K562 (cell line): Measurements from ENCODE around the gene TMEM204. TPM values are rescaled to one million over a fixed set of nuclear protein-coding genes. Genes with fewer than 3 reads are reported as not detected.

Experiments used
- ATAC-seq: fragments of 200-7000 bp; cut with Tn5 transposase; 3 replicates; pipeline ENCODE4 v1.9.1; 2020; ENCODE audit warnings: moderate library complexity
- BruUV-seq: library from RNA; stranded (reverse); fragments of 400-500 nt; replicated peaks from 2 replicates; lab custom pipeline; 2021; lab: Mats Ljungman, UMichigan
- CTCF ChIA-PET: fragments of 300-600 bp; formaldehyde crosslinking; extraction: SDS; loops from one replicate; lab custom pipeline; 2021; ENCODE audit warnings: low intra/inter-chr PET ratio; lab: Yijun Ruan, JAX
- POLR2A ChIA-PET: fragments of 300-600, 350-650 bp; sonication (Branson Sonifier 250); formaldehyde crosslinking; extraction: SDS; loops from one replicate; lab custom pipeline; 2021; ENCODE audit warnings: antibody characterized with exemption, inconsistent platforms; lab: Yijun Ruan, JAX
- DNase-seq, 4 experiments: peaks; one replicate each; pipeline versions ENCODE4 v3.0.0 to v3.0.0-alpha.2; 2011 to 2018; ENCODE audit warnings: low spot score in 3 of 4, mixed read lengths in 3 of 4; ENCODE audit errors: extremely low read depth in 1 of 4
- FAIRE-seq: peaks from 2 replicates; lab custom pipeline; 2011; peaks lifted over from hg19 to GRCh38; lab: Jason Lieb, UNC
- H2AFZ ChIP-seq: 2 replicates; pipeline ENCODE4 v1.6.0; 2011; ENCODE audit warnings: low read depth, low read length, control low read depth, inconsistent platforms
- H3K27ac ChIP-seq: fragments of 200-600 bp; 3 replicates; pipeline ENCODE4 v1.8.0; 2011; ENCODE audit warnings: low read depth, mild to moderate bottlenecking, control low read depth, inconsistent platforms, low read length, moderate library complexity, mixed read lengths; ENCODE audit errors: extremely low read depth
- H3K27me3 ChIP-seq, 2 experiments: fragments of 300-600 bp in 1 of 2; 2 replicates in 1 of 2; 3 replicates in 1 of 2; pipeline versions ENCODE4 v1.6.0 to v1.8.0; 2011; ENCODE audit warnings: inconsistent platforms in 2 of 2, low read length in 2 of 2, mild to moderate bottlenecking in 1 of 2, mixed read lengths in 1 of 2, moderate library complexity in 1 of 2; ENCODE audit not compliant: control insufficient read depth in 2 of 2, insufficient read depth in 2 of 2
- H3K36me3 ChIP-seq: fragments of 300-600 bp; 3 replicates; pipeline ENCODE4 v1.8.0; 2011; ENCODE audit warnings: mild to moderate bottlenecking, low read length, inconsistent platforms; ENCODE audit not compliant: control insufficient read depth, insufficient read depth
- H3K4me1 ChIP-seq, 2 experiments: fragments of 200-600 bp in 1 of 2; replicated peaks in 1 of 2; 2 replicates in 1 of 2; 3 replicates in 1 of 2; pipeline versions ENCODE4 v1.5.1 to v1.8.0; 2011; ENCODE audit warnings: inconsistent platforms in 2 of 2, low read length in 2 of 2, mild to moderate bottlenecking in 1 of 2, mixed read lengths in 1 of 2, moderate library complexity in 1 of 2; ENCODE audit not compliant: control insufficient read depth in 2 of 2, insufficient read depth in 2 of 2
- H3K4me2 ChIP-seq: 2 replicates; pipeline ENCODE4 v1.6.1; 2011; ENCODE audit warnings: low read length, control low read depth, inconsistent platforms, mixed read lengths; ENCODE audit not compliant: insufficient read depth
- H3K4me3 ChIP-seq: fragments of 200-600 bp; sonication (generic), shearing (Covaris generic); 2 replicates; pipeline ENCODE4 v1.5.1; 2016; ENCODE audit warnings: control low read depth, inconsistent platforms
- H3K79me2 ChIP-seq: fragments of 200-600 bp; 3 replicates; pipeline ENCODE4 v1.8.0; 2011; ENCODE audit warnings: low read length, inconsistent platforms; ENCODE audit not compliant: control insufficient read depth, insufficient read depth
- H3K9ac ChIP-seq, 2 experiments: 2 replicates each; pipeline versions ENCODE4 v1.6.0 to v1.6.1; 2011; ENCODE audit warnings: low read depth in 2 of 2, low read length in 2 of 2, control low read depth in 1 of 2, inconsistent platforms in 1 of 2, mild to moderate bottlenecking in 1 of 2, mixed read lengths in 1 of 2; ENCODE audit not compliant: insufficient read depth in 1 of 2
- H3K9me1 ChIP-seq: one replicate; pipeline ENCODE4 v1.6.0; 2011; ENCODE audit warnings: inconsistent platforms, mild to moderate bottlenecking, low read length, moderate library complexity; ENCODE audit not compliant: control insufficient read depth, insufficient read depth
- H3K9me3 ChIP-seq: replicated peaks from 2 replicates; pipeline ENCODE4 v1.5.1; 2011; ENCODE audit warnings: low read depth, low read length, inconsistent platforms; ENCODE audit not compliant: control insufficient read depth, insufficient read depth
- H4K20me1 ChIP-seq: replicated peaks from 2 replicates; pipeline ENCODE4 v1.6.1; 2011; ENCODE audit warnings: low read length, inconsistent platforms, mixed read lengths; ENCODE audit not compliant: control insufficient read depth, insufficient read depth
- ATF1 ChIP-seq, 2 experiments: fragments of 450-650 bp in 1 of 2; IDR thresholded peaks; 2 replicates each; pipeline ENCODE4 v1.6.1; 2016; ENCODE audit warnings: missing compliant biosample characterization in 1 of 2, missing genetic modification characterization in 1 of 2
- ATF4 ChIP-seq: fragments of 450-650 bp; formaldehyde crosslinking; IDR thresholded peaks from 2 replicates; pipeline ENCODE4 v1.4.0; 2022; ENCODE audit warnings: mild to moderate bottlenecking, moderate library complexity
- CCAR2 ChIP-seq: fragments of 200-400 bp; formaldehyde crosslinking; IDR thresholded peaks from 2 replicates; pipeline ENCODE4 v1.6.1; 2017; ENCODE audit warnings: mild to moderate bottlenecking, low read depth, low read length
- CTCF ChIP-seq, 3 experiments: IDR thresholded peaks in 2 of 3; conservative IDR thresholded peaks in 1 of 3; 2 replicates each; pipeline ENCODE4 v1.5.1; 2011 to 2012; ENCODE audit warnings: low read length in 3 of 3, mild to moderate bottlenecking in 3 of 3, control low read depth in 2 of 3, improper control_type of control experiment in 1 of 3, inconsistent platforms in 1 of 3, low read depth in 1 of 3, mixed read lengths in 1 of 3, moderate library complexity in 1 of 3; ENCODE audit not compliant: insufficient read depth in 2 of 3
- FOXP1 ChIP-seq: sonication (generic); formaldehyde crosslinking; IDR thresholded peaks from 2 replicates; pipeline ENCODE4 v1.8.0; 2022; ENCODE audit warnings: mild to moderate bottlenecking, missing genetic modification reagents
- HNRNPK ChIP-seq: fragments of 200-400 bp; formaldehyde crosslinking; IDR thresholded peaks from one replicate; pipeline ENCODE4 v1.6.1; 2018; ENCODE audit warnings: mild to moderate bottlenecking, low read depth, low read length; ENCODE audit not compliant: poor library complexity, severe bottlenecking
- MED1 ChIP-seq: sonication (generic); formaldehyde crosslinking; IDR thresholded peaks from 2 replicates; pipeline ENCODE4 v1.8.1; 2023; ENCODE audit warnings: missing genetic modification reagents, borderline replicate concordance
- NELFE ChIP-seq: IDR thresholded peaks from 2 replicates; pipeline ENCODE4 v1.6.1; 2011; ENCODE audit warnings: mild to moderate bottlenecking; ENCODE audit not compliant: insufficient read depth, insufficient read length
- PHF20 ChIP-seq: fragments of 450-650 bp; IDR thresholded peaks from 2 replicates; pipeline ENCODE4 v1.6.1; 2018; ENCODE audit not compliant: partially characterized antibody
- STAG1 ChIP-seq: sonication (generic); formaldehyde crosslinking; IDR thresholded peaks from 2 replicates; pipeline ENCODE4 v1.5.0; 2020; ENCODE audit warnings: missing genetic modification reagents, borderline replicate concordance
- WHSC1 ChIP-seq: IDR thresholded peaks from one replicate; pipeline ENCODE4 v1.6.1; 2012; ENCODE audit warnings: low read length, control low read depth, inconsistent platforms
- ZC3H4 ChIP-seq: sonication (generic); formaldehyde crosslinking; IDR thresholded peaks from 2 replicates; pipeline ENCODE4 v1.9.0; 2021; ENCODE audit warnings: missing genetic modification reagents, borderline replicate concordance
- ZNF212 ChIP-seq: fragments of 450-650 bp; formaldehyde crosslinking; IDR thresholded peaks from 2 replicates; pipeline ENCODE4 v1.4.0; 2020; ENCODE audit warnings: mild to moderate bottlenecking
- WGBS: fragments of 100-300 bp; shearing (Covaris generic); methylation state at CpG from one replicate; pipeline ENCODE4 v1.1.6; 2016; ENCODE audit warnings: low coverage, mixed read lengths; ENCODE audit not compliant: insufficient coverage; ENCODE audit errors: missing lambda C conversion rate; 5-methylcytosine and 5-hydroxymethylcytosine counted together
- in situ Hi-C: fragments of 300-500 bp; cut with MboI; formaldehyde crosslinking; loops from 4 replicates; pipeline ENCODE4 v1.15.0; 2018; ENCODE audit warnings: inconsistent platforms, mixed read lengths
- intact Hi-C: fragments of 100-400 bp; cut with micrococcal nuclease; formaldehyde crosslinking; loops from 2 replicates; pipeline ENCODE4 v1.14.2; 2022
- polyA plus RNA-seq, 8 experiments: library from polyadenylated mRNA; depleted of rRNA in 4 of 8; stranded (reverse) in 5 of 8; unstranded in 3 of 8; fragments of >200 nt; fragmentation: Nextera tagmentation in 2 of 8; fragmentation: Illumina TruSeq in 1 of 8; extraction: Ambion mirVana in 2 of 8; extraction: Trizol in 1 of 8; gene quantifications; 2 replicates each; pipeline versions ENCODE4 v1.2.1 to v1.2.3, GENCODE V29; 2011 to 2014; ENCODE audit warnings: inconsistent platforms in 1 of 8, missing spikeins in 1 of 8
- total RNA-seq, 7 experiments: library from RNA; depleted of rRNA in 6 of 7; stranded (reverse); fragments of >200 nt in 6 of 7; fragmentation: Illumina TruSeq in 2 of 7; extraction: Trizol in 2 of 7; gene quantifications; 2 replicates each; pipeline versions ENCODE4 v1.2.1 to v1.2.3, GENCODE V29; 2011 to 2021; ENCODE audit warnings: low replicate concordance in 1 of 7

Gene TMEM204
- total and polyA plus RNA-seq, 9 of the 15 experiments (the other 6 are each of a cell fraction or from before 2014, with no cell fraction given): 0.04 to 0.18 TPM; not detected in 7

GRCh38 chr16:1597154-1597553, 63.7 kb downstream of the TMEM204 start:
- no peaks in the 10 kb centered on the region for H3K9me3 ChIP-seq
- H3K9ac ChIP-seq: no peak overlapping the region; a peak in 1 of 4 replicates
- no peaks in the 10 kb centered on the region for H3K36me3 ChIP-seq
- WGBS: 52% methylated on average over 13 of the region's 13 CpGs
- H3K27me3 ChIP-seq: no peaks in the 10 kb centered on the region
- no peak overlapping the region for H3K4me3 ChIP-seq
- POLR2A ChIA-PET: interaction anchor here (1.1 kb wide), 1 partner anchor 9 kb away, joined by 3 read pairs; no protein-coding TSS in a partner anchor
- CTCF ChIA-PET: no interaction called here
- intact Hi-C loops (no loop called here), in situ Hi-C loops (no loop called here)
- FAIRE-seq: no peak
- peaks cover 0 to 9% of the 10 kb centered on the region in 2 experiments; a peak in 1 of 5 replicates for H3K4me1 ChIP-seq
- H3K4me2 ChIP-seq: no peak overlapping the region
- no TSS peak for BruUV-seq
- TF ChIP-seq NELFE (no peak), HNRNPK (no peak), ZNF212 (CRISPR knock-in tag) (no peak), CTCF (IDR thresholded peaks at IDR 0.05 in 2 of 3, conservative IDR thresholded peaks at IDR 0.05 in 1 of 3; ENCODE audit: insufficient read depth in 2 of 3, low read depth in 1 of 3, low read length in 3 of 3) (no peak), CCAR2 (no peak), MED1 (CRISPR knock-in tag) (no peak), FOXP1 (no peak), ZC3H4 (no peak), PHF20 (no peak), ATF4 (CRISPR knock-in tag) (no peak), STAG1 (CRISPR knock-in tag) (no peak), WHSC1 (no peak), ATF1 (CRISPR knock-in tag; IDR thresholded peaks at IDR 0.05) (no peak), ATF1 (tag; IDR thresholded peaks at IDR 0.05) (no peak)
- no peaks in the 10 kb centered on the region for H3K79me2 ChIP-seq
- no peaks in the 10 kb centered on the region for H3K9me1 ChIP-seq
- no peaks in the 10 kb centered on the region for H4K20me1 ChIP-seq
- no peak for DNase-seq
- no peak for ATAC-seq
- no peak overlapping the region for H3K27ac ChIP-seq
- no peak overlapping the region for H2AFZ ChIP-seq
